SK-N-SH treated with all-trans-retinoic acid at 6 μM for 48 hours (cell line): ENCODE measurements around the gene ABITRAM.

ENCODE experiments used
- ARNTL ChIP-seq: fragments of 450-650 bp; formaldehyde crosslinking; IDR thresholded peaks from 2 replicates; pipeline ENCODE4 v1.5.0; 2020; ENCODE audit warnings: low read depth, mild to moderate bottlenecking, moderate library complexity, borderline replicate concordance
- CREB5 ChIP-seq: fragments of 250-450 bp; sonication (Bioruptor Pico); IDR thresholded peaks from 2 replicates; pipeline ENCODE4 v1.5.1; 2020; ENCODE audit warnings: low read depth, mild to moderate bottlenecking, moderate library complexity
- CSRNP3 ChIP-seq: fragments of 250-450 bp; sonication (Bioruptor Pico); IDR thresholded peaks from 2 replicates; pipeline ENCODE4 v1.5.1; 2021; ENCODE audit warnings: mild to moderate bottlenecking, moderate library complexity
- GLIS3 ChIP-seq: fragments of 250-450 bp; sonication (Bioruptor Pico); IDR thresholded peaks from 2 replicates; pipeline ENCODE4 v1.5.0; 2020; ENCODE audit warnings: mild to moderate bottlenecking, moderate library complexity
- OSR1 ChIP-seq: fragments of 250-450 bp; sonication (Bioruptor Pico); IDR thresholded peaks from 2 replicates; pipeline ENCODE4 v1.8.0; 2022; ENCODE audit warnings: moderate library complexity, mild to moderate bottlenecking, inconsistent platforms
- ZFP30 ChIP-seq: fragments of 450-650 bp; formaldehyde crosslinking; IDR thresholded peaks from 2 replicates; pipeline ENCODE4 v1.5.0; 2022; ENCODE audit warnings: mild to moderate bottlenecking, moderate library complexity
- ZNF565 ChIP-seq: fragments of 450-650 bp; formaldehyde crosslinking; conservative IDR thresholded peaks from 2 replicates; pipeline ENCODE4 v1.5.0; 2020; ENCODE audit warnings: low read depth, mild to moderate bottlenecking, moderate library complexity
- ZNF8 ChIP-seq: fragments of 450-650 bp; formaldehyde crosslinking; IDR thresholded peaks from 2 replicates; pipeline ENCODE4 v1.5.0; 2020; ENCODE audit warnings: mild to moderate bottlenecking, moderate library complexity
- TF ChIP-seq, protein P1 (sequence below): fragments of 250-450 bp; sonication (Bioruptor Pico); IDR thresholded peaks from 2 replicates; pipeline ENCODE4 v1.8.0; 2021; ENCODE audit warnings: low read depth, mild to moderate bottlenecking, moderate library complexity, borderline replicate concordance
- TF ChIP-seq, protein P2 (sequence below): fragments of 250-450 bp; sonication (Bioruptor Pico); IDR thresholded peaks from 2 replicates; pipeline ENCODE4 v1.8.0; 2020; ENCODE audit warnings: mild to moderate bottlenecking, moderate library complexity, borderline replicate concordance

DNA sequence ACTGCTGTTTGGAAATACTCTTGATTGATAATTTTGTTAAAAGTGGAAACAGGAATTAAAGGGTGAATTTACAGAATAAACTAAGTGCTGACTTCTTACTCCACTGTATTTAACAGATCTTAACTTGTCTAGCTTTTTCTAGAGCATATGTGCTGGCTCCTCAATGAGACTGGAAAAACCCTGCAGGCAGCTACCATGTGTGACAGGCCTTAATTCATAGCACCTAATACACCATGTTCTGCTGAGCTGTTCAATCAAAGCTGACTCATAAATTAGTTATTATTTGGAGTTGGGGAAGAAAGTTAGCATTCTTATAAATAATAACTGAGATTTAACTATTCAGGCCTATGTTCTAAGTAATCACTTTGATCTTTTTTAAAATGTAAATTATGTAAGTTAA, 49.7 kb downstream of the ABITRAM start:
- TF ChIP-seq ARNTL (CRISPR knock-in tag) (no peak), CREB5 (CRISPR knock-in tag) (no peak), OSR1 (CRISPR knock-in tag) (no peak), ZNF565 (CRISPR knock-in tag) (no peak), ZNF8 (CRISPR knock-in tag) (no peak), GLIS3 (no peak), ZFP30 (no peak), CSRNP3 (CRISPR knock-in tag) (no peak)
- TF ChIP-seq, protein P1, sequence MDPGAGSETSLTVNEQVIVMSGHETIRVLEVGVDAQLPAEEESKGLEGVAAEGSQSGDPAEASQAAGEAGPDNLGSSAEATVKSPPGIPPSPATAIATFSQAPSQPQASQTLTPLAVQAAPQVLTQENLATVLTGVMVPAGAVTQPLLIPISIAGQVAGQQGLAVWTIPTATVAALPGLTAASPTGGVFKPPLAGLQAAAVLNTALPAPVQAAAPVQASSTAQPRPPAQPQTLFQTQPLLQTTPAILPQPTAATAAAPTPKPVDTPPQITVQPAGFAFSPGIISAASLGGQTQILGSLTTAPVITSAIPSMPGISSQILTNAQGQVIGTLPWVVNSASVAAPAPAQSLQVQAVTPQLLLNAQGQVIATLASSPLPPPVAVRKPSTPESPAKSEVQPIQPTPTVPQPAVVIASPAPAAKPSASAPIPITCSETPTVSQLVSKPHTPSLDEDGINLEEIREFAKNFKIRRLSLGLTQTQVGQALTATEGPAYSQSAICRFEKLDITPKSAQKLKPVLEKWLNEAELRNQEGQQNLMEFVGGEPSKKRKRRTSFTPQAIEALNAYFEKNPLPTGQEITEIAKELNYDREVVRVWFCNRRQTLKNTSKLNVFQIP, result no peak
- TF ChIP-seq, protein P2, sequence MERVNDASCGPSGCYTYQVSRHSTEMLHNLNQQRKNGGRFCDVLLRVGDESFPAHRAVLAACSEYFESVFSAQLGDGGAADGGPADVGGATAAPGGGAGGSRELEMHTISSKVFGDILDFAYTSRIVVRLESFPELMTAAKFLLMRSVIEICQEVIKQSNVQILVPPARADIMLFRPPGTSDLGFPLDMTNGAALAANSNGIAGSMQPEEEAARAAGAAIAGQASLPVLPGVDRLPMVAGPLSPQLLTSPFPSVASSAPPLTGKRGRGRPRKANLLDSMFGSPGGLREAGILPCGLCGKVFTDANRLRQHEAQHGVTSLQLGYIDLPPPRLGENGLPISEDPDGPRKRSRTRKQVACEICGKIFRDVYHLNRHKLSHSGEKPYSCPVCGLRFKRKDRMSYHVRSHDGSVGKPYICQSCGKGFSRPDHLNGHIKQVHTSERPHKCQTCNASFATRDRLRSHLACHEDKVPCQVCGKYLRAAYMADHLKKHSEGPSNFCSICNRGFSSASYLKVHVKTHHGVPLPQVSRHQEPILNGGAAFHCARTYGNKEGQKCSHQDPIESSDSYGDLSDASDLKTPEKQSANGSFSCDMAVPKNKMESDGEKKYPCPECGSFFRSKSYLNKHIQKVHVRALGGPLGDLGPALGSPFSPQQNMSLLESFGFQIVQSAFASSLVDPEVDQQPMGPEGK (CRISPR knock-in tag), result no peak
